Left forelimb (tissue), 1 donor: ENCODE data around the gene GRM8.

Experiments
- DNase-seq: peaks from one replicate; pipeline ENCODE4 v3.0.0-alpha.2; 2018; ENCODE audit warnings: low spot score

Gene GRM8

DNA sequence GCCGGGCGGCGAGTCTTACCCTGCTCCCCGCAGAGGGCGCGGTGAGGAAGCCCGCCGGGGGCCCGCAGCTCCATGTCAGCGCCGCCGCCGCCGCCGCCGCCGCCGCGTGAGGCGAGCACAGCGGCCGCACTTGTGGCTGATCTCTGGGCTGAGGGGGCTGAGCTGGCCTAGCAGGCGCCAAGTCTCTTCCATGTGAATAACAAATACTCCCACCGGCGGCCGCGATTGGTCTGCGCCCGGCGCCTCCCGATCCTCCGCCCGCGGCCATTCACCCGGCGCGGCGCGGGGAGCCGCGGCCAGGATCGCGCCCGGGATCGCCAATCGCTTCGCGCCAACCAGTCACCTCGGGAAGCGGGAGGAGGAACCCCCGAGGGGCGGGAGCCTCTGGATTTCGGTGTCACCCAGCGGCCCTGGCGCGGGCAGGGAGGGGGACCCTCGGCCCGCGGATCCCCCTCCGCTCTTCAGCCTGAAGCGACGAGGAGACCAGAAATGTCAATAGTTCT is at the start of gene GRM8:
GRM8 (minus strand) TSS at position 164 of the 503 bp plus-strand sequence.
- DNase-seq = peak; percentile 74

DNA sequence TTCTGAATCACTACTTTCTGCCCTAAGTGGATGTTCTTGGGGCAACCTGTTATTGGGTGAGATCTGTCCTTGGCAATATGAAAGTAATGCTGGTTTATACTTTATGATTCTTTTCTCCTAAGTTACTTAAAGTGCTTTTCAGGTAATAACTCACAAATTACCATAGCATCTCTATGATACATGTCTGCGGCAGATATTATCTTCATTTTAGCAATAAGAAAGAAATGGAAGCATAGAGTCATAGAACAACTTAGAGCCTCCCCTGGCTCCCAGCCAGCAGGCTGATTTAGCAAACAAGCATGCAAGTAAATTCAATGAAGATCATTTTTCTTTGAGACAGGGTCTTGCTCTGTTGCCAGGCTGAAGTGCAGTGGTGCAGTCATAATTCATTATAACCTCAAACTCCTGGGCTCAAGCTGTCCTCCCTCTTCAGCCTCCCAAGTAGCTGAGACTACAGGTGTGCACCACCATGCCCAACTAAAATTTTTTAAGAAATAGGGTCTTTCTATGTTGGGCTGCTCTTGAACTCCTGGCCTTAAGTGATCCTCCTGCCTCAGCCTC is 38.1 kb upstream of the GRM8 start:
- DNase-seq = no peak

DNA sequence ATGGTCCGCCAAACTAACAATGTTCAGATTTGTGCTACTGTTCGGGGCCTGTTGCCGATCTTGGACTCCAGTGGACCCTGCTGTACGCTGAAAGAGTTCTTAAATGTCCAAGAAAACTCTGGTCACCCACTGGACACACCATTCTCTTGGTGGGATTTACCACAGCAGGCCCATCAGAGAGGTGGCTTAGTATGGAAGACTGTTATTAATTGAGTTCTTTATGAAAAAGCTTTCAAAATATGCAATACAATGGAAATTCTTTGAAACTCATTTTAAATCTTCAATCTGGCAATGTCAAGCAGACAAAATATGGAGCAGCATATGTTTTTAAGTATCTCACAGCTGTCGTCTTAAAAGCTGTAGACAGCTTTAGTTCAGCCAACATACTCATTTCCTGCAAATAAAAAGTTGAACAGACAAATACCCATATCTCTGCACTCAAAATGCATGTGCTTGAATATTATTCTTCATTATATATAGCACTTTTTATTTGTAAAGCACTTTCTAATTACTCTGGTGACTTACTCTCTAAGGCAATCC is 37.4 kb upstream of the GRM8 start:
- no peak for DNase-seq

DNA sequence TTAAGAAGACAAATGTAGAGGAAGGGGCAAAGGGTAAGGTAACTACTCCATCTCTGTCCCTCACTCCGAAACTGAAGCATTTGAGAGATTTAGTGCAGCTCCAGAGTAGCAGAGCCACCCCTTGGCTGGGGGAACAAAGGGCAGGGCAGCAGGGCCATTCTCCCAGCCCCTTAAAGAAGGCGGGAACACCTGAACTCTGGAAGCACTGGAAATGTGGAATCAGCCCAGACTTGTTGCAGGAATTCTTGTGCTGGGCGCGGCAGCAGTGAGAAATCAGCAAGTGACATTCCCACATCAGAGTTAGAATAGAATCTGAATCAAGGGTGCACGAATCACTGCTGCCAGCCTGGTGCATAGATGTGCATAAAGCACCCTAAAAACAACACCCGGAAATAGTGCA is 34.4 kb upstream of the GRM8 start:
- DNase-seq = no peak

DNA sequence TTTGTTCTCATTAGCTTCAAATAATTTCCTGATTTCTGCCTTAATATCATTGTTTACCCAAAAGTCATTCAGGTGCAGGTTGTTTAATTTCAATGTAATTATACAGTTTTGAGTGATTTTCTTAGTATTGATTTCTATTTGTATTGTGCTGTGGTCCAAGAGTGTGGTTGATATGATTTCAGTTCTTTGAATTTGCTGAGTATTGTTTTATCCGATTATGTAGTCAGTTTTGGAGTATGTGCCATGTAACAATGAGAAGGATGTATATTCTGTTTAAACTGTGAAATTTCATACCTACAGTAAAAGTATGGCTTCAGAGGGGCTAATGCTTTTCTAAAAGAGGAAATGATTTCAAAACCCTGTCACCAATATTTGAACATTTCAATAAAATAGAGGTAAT is 17.4 kb upstream of the GRM8 start:
- no peak for DNase-seq

DNA sequence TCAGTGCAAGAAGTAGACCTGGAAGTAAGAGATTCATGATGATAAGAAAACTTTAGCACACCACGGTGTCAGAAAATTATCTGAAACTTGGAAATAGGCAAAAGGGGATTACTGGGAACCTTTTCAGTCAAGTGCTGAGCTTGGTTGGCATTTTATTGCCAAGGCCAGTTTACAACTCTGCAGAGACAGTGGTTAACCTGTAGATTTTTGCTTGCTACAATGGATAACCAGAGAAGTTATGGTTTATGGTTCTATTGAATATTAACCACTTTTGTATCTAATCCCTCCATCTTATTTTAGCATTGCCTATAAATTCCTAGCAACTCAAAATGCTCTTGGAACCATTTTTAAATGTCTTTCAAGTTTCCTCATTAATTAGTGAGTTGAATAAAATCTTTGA is 13.3 kb upstream of the GRM8 start:
- DNase-seq = no peak

DNA sequence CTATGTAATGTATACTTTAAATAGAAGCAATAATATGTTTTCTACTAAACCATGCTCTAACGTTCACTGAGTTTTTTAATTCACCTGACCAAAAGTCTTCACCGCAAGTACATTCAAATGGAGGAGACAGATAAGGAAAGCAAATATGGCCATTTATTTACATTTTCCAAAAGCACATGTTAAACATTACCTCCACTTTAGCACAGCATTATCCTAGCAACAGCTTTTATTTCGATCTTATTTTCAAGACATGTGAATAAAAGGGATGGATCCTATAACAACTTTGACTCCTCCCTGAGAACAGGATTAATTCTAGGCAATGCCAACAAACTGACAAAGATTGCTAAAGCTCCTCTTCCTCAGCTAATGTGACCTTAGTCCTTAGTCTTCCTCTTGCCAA is 11.5 kb upstream of the GRM8 start:
- no peak for DNase-seq

DNA sequence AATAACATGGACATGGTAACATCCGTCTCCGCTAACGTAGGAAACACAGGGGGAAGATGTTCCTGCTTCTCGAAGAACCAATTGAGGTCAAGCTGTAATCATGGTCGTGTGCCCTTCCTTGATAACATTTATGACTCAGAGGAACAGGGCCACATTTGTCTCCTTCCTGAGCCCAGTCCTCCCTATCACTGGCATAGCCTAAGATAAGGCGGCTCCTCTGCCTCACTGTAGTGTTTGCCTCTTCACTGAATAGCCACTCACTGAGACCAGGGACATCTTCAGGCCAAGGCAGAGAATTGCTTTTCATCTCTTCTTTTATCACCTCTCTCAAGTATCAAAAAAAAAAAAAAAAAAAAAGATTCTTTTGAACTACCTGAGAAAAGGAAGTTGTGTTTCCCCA is 5.4 kb upstream of the GRM8 start:
- no peak for DNase-seq

DNA sequence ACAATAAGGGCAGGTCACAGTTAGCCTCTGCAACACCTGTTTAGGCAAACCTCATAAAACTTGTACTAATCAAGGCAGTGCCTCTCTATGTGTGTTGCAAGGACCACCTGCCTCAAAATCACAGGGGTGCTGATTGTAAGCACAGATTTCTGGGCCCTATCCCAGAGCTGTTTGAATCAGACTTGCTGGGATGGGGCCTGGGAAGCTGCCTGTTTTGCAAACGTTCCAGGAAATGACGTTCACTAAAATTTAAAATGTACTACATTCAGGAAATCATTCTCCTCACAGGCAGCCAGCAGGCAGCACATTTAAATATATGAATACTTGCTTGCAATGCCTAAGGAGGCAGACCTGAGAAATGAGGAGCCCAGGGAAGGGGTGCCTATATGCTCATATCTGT is 4.3 kb upstream of the GRM8 start:
- no peak for DNase-seq

DNA sequence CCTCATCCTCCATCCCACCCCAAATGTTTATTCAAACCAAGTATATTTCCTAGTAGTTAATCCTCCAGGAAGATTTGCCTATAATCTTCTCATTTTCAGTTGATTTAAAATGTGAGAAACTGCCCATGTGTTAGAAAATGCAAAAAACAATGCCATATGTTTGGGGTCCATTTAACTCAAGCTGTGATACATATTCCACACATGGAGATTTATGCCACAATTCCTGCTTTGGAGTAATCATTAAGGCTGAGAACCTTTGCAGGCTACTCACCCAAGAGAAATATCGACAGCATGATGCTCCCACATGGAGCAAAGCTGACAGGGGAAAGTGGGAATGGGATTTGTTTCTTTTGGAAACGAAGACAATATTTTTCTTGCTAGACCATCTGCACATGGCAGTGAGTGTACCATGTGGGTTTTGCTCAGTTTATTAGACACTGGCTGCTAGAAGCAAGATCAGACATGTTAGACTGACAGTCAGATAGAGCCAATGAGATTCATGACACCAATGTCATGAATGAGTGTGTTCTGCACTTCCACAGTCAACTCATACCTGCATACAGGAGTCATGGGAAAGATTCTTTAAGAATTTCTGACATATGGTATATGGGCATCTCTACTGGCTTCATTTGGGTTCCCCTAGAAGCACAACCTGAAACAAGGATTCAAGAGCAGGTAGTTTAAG is 3.4 kb upstream of the GRM8 start:
- DNase-seq = no peak

DNA sequence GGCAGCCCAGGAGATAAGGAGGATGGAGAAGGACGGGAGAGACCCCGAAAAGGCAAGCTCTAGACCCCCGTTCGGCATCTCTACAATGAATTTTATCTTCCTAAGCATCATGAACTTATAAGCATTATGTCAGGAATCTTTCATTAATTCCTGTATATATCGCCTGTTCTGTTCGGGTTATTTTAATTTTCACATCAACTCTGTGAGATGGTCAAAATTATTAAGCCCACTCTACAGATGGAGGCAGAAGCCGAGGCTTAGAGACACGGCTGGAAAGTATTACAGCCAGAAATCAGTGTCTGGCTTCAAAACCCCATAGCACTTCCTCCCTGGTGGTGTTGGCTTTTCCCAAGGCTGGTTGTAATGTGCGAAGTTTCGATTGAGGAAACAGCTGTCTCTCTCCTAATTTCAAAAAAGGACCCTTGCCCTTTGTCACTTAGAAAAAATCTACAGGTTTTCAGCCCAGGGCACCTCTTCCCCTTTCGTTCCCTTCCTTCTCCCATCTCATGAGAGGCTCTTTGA is 1.5 kb upstream of the GRM8 start:
- no peak for DNase-seq

DNA sequence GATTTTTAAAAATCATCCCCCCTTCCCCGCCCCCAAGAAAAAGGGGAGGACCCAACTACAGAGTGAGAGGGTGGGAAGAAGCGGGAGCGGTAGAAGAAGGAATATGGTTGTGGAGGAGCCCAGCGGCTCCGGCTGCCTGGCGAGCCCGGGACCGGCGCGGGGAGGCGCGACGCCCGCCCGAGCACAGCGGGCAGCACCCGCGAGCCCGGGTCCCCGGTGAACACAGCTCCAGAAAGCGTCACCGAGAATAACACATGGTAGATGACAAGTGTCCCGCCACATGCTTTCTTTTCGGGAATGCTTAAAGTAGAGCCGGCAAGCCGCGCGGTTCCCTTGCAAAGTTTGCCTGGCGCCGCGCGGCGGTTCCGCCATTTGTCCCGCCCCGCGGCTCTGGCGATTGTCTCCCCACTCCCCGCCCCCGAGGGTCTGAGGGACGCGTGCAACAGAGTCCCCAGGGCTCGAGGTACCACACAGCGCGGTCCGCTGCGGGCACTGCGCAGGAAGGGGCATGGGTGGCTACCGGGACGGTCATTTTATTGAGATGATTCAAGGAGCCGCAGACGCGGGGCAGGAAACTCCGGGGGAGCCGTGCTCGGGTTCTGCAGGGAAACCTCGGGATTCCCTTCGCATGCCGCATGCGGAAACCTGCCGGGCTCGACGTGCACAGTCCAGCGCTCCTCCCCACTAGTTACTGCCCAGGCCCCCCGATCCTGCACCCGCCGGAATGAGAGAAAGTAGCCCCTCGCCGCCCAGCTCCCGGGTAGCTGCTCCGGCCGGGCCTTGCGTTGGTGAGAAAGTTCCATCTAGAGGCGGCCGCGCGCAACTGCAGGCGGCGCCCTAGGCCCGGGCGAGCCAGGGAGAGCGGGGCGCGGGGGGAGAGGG is 781 bp upstream of the GRM8 start:
- peak; percentile 78 for DNase-seq

DNA sequence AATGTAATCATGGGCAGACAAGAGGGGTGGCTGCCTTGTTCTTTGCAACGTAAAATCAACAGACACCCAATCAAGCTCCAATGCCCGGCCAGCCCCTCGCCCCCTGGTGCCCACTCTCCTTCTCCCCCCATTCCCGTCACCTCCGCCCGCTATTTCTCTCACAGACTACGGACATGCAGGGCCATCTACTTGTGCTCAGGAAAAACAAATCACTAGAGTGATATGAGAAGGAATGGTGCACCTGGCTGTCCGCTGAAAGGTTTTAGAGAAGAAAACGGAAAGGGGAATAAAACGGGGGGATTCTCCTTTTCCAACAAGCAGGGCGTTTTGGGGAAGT is 396 bp downstream of the GRM8 start:
- no peak for DNase-seq

DNA sequence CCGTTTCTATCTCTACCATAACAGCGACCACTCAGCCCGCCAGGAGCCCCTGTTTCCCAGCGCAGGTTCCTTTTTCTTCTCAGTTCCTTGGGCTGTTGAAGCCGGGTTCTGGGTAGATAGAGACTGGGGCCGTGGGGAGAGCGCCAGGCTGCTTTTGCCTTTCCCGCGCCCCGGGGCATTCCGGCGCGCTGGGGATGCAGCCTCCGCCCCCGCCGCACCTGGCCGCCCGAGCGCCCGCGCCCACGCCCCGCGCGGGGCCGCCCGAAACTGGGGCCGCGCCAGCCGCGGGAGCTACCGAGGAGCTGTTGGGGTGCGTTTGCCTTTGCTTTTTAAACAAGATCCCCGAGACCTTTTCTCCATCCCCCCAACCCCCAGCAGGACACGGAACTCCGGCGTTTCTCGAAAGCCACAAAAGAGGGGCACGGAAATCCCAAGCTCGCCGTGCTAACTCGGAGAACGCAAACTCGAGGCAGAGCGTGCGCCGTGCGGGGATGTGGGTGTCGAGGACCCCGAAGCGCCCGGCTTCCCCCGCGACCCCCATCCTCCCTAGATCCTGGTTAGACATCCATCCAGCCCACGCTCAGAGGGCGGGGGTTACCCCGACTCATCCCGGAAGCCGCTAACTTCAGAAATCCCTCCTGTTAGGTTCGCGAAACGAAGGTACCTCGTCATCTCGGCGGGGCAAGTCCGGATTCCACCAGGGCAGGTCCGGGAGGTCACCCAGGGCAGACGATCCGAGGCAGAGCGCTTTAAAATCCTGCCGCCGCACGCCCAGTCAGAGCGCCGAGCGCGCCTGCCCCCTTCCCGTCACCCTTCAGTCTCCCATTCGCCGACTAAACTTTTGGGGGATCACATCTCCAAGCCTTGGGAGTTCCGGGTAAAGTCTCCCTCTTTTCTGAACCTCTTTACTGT is 1.0 kb downstream of the GRM8 start:
- DNase-seq = no peak

DNA sequence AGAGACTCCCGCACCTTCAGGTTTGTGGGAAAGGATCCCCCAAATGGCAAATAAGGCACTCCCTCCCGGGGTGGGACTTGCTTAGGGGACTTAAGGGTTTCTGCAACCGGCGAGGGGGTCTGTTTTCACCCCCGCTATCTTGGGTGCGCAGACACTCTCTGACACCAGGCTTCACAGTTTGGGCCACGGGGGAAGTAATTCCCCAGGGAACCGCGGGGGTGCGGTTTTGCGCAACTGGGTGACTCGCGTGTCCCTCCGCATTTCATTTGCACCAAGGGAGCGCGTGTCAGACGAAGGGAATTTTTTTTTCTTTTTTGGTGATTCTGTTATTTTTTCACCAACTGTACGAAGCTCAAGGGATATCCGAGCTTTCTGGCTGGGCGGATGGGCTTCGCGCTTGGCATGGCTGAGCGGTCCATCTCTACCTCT is 1.7 kb downstream of the GRM8 start:
- DNase-seq = no peak

DNA sequence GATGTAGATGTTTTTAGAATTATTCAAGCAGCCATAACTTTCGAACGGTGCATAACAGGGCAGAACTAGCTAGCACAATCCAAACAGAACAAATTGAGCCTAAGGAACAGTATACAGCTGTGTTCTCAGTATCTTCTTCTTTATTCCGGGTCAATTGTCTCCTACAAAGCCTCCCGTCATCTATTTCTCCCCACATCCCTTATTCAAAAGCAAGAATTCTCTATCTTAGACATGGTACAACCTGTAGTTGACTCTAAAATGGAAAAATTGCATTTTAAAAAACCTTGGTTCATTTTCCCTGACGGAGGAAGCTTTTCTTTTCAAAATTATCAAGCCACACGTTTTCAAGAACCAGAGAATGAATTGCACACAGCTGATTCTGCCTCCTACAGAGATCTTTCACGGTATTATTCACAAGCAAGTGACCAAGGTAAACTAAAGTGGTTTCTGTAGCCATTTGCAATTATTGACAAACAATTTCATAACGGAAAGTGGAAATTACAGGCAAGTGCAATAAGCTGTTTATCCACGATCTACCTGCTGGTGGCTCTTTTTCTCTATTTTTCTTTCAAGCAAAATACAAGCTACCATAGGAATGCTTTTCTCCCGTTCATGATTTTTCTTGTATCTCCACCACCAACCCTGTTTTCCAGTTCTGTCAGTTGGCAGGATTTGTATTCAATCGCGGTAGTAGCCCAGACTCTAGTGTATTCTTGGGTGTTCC is 2.3 kb downstream of the GRM8 start:
- no peak for DNase-seq

DNA sequence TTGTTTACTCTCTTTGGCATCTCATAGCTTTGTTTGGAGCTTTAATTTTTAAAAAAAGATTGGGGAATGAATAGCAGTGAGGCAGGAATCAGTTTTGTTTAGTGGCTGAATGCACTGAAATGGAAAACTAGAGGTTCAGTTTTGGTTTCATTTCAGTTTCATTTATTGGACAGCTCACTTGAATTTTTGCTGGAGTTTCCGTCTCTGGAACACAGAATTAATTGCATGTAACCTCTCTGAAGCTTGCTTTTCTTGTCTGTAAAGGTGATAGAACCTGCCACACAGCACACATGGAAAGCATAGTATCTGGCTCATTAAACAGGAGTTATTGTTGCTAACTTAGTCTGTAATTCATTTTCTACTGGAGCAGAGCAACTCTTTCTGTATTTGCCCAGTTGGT is 7.1 kb downstream of the GRM8 start:
- DNase-seq = no peak

DNA sequence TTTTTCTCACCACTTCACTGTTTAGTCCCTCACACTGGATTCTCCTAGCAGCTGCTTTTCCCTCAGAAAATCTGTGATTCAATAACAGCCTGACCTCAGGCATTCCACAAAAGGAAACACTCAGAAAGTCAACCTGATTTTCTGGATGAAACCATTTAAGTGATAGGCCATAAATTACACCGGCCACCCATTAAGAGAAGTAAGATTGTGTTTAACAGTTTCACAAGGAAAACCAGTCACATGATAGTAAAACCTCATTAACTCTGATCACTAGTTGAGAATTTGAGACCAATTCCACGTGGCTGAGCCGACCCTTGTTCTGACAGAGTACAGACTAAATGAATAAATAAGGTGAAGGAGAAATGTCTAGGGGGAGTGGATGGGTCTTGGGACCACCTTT is 7.7 kb downstream of the GRM8 start:
- DNase-seq = no peak

DNA sequence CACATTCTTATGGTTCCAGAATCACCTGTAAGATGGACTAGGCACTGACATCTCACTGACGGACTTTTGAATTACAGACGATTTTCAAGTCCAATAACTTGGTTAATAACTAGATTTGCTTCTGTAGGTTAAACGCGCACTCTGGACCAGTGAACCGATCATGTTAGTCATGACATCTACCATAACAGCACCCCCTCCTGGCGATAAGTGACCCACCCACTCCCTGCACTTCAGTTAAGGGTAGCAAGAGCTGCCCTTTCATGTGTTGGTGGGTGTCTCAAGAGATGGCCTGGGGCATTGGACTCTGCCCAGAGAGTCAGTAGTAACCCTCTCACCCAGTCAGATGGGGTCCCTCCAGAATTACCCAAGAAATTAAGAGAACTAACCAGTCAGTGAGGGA is 12.9 kb downstream of the GRM8 start:
- DNase-seq = no peak

DNA sequence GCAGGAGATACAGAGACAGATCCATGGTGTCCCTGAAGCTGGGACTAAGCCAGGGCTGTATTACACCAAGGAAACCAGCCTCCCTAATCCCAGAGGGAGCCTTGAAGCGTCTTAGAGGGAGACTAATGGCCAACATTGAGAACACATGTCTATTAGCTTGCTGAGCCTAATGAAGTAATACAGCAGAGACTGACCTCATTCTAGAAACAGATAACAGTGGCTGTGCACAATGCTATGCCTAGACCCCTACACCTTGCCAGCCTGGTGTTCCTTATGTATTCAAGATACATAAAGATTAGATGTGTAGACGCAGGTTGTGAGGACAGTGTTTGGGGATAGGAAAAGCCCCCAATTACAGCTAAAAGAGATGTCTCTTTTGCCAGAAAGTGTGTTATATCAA is 19.1 kb downstream of the GRM8 start:
- DNase-seq = no peak

DNA sequence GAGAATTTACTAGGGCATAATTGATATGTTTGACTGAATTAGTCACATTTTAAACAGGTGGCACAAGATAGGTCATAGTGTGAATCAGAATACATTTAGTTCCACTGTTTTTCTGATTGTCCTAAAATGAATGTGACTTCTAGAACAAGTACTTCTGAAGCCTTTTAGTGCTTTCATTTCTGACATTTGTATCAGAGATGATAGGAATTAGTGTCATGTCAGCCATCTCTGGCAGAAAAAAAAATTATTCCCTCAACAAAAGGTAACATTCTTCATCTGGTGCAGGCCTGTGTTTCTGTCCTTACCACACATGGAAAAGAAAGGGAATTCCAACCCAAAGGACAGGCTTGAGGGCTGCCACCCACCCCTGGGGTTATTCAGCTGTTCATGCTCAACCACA is 21.3 kb downstream of the GRM8 start:
- DNase-seq = no peak
